Type B pancreatic cell (in vitro differentiated cells): ENCODE data around the gene GNAL. TPM values are rescaled to one million over a fixed set of nuclear protein-coding genes. Genes with fewer than 3 reads are reported as not detected.

Source experiments
- DNase-seq: peaks from one replicate; pipeline ENCODE4 v3.0.0; 2021; ENCODE audit warnings: mixed read lengths; ENCODE audit not compliant: unreplicated experiment; ENCODE audit errors: extremely low spot score
- H3K27ac Mint-ChIP-seq: 2 replicates; pipeline ENCODE4 v1.8.0; 2021; ENCODE audit warnings: mild to moderate bottlenecking, mixed read lengths
- H3K27me3 Mint-ChIP-seq: 2 replicates; pipeline ENCODE4 v1.8.0; 2021; ENCODE audit warnings: mixed read lengths
- H3K36me3 Mint-ChIP-seq: 2 replicates; pipeline ENCODE4 v1.8.0; 2021; ENCODE audit warnings: mixed read lengths
- H3K4me1 Mint-ChIP-seq: one replicate; pipeline ENCODE4 v1.8.0; 2021; ENCODE audit warnings: mixed read lengths; ENCODE audit not compliant: unreplicated experiment
- H3K4me3 Mint-ChIP-seq: 2 replicates; pipeline ENCODE4 v1.8.0; 2021; ENCODE audit warnings: mild to moderate bottlenecking, mixed read lengths
- H3K9me3 Mint-ChIP-seq: 2 replicates; pipeline ENCODE4 v1.8.0; 2021; ENCODE audit warnings: mixed read lengths
- total RNA-seq: library from RNA; stranded (reverse); gene quantifications from 2 replicates; pipeline ENCODE4 v1.2.1, GENCODE V29; 2021; ENCODE audit warnings: low replicate concordance
- TF ChIP-seq, protein P1 (sequence below): fragments of 200-600 bp; sonication (generic); conservative IDR thresholded peaks from 2 replicates; pipeline ENCODE4 v1.5.0; 2021; ENCODE audit warnings: antibody characterized with exemption, mild to moderate bottlenecking

GNAL gene
- total RNA-seq, 1 donor from 2014 or later = 12.9 TPM

DNA sequence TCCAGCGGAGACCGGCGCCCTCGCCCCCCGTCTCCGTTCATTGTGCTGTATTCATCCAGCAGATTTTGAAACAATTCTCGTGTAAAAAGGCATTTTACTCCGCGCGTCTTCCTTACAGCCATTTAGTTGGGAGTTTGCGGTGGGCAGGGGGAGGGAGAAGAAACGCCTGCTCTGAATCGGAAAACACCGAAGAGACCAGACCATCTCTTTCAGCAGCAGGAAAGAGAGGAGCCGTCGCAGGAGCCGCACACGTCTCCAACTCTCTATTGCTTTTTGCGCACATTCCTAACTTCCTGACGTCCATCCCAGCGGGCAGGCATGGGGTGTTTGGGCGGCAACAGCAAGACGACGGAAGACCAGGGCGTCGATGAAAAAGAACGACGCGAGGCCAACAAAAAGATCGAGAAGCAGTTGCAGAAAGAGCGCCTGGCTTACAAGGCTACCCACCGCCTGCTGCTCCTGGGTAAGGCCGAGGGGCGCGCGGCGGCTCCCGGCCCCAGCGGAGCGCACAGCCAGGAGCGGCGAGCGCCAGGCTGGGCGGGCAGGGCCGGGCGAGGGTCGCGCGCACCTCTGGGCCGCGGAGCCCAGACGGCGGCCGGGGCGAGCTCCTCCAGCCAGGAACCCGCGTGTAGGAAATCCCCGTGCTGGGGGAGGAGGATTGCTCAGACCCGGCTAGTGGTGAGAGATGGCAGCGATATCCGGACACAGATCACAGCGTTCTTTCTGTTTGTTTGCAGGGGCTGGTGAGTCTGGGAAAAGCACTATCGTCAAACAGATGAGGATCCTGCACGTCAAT lies 63.2 kb downstream of the GNAL start:
- Mint-ChIP-seq H3K9me3 (no peaks in the 10 kb centered on the region), H3K4me3 (peak overlapping the region; percentile 87), H3K4me1 (peaks cover 5% of the 10 kb centered on the region), H3K36me3 (no peaks in the 10 kb centered on the region), H3K27ac (no peak overlapping the region), H3K27me3 (peaks cover 48% of the 10 kb centered on the region)
- TF ChIP-seq, protein P1, sequence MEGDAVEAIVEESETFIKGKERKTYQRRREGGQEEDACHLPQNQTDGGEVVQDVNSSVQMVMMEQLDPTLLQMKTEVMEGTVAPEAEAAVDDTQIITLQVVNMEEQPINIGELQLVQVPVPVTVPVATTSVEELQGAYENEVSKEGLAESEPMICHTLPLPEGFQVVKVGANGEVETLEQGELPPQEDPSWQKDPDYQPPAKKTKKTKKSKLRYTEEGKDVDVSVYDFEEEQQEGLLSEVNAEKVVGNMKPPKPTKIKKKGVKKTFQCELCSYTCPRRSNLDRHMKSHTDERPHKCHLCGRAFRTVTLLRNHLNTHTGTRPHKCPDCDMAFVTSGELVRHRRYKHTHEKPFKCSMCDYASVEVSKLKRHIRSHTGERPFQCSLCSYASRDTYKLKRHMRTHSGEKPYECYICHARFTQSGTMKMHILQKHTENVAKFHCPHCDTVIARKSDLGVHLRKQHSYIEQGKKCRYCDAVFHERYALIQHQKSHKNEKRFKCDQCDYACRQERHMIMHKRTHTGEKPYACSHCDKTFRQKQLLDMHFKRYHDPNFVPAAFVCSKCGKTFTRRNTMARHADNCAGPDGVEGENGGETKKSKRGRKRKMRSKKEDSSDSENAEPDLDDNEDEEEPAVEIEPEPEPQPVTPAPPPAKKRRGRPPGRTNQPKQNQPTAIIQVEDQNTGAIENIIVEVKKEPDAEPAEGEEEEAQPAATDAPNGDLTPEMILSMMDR = peak; percentile 39
- DNase-seq = no peak

DNA sequence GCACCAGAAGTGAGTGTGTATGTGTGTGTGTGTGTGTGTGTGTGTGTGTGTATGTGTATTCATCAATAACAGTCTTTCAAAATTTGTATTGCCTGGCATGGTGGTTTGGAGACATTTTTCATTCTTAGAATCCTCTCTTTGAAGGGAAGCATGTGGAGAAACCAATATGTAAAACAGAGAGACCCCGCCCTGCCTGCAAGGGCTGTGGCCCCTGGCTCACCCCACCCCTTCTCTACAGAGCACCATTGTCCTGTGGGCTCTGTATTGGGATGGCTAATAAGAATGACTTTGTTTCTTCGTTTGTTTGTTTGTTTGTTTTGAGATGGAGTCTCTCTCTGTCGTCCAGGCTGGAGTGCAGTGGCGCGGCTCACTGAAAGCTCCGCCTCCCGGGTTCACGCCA lies 65.9 kb downstream of the GNAL start:
- no peak for DNase-seq
- Mint-ChIP-seq H3K27me3 (peaks cover 39% of the 10 kb centered on the region), H3K27ac (no peak overlapping the region), H3K9me3 (no peaks in the 10 kb centered on the region), H3K36me3 (no peaks in the 10 kb centered on the region), H3K4me1 (peaks cover 5% of the 10 kb centered on the region), H3K4me3 (no peak overlapping the region)
- TF ChIP-seq, protein P1 = no peak

DNA sequence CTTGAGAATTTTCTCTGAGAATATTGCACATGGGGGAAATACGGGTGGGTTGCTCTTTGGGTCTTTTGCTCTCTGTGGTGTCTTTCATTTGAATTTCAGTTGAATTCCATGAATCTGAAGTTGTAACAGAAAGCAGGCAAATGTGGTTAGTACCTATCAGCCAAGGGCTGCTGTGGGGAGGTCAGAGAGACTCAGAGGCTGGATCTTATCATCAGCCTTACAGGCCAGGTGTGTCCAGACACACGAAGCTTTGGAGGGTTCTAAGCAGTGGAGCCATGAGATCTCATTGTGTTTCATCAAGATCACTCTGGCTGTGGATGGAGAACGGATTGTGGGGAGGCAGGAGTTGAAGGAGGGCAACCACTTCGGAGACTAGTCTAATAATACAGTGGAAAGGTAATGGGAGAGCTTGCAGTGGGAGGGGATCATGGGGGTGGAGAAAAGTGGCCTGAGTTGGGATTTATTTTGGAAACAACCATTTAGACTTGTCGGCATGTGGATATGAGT lies 68.1 kb downstream of the GNAL start:
- H3K4me3 Mint-ChIP-seq = no peak overlapping the region
- DNase-seq = no peak
- TF ChIP-seq, protein P1 = no peak
- no peak overlapping the region for H3K27ac Mint-ChIP-seq
- peaks cover 22% of the 10 kb centered on the region for H3K27me3 Mint-ChIP-seq
- H3K9me3 Mint-ChIP-seq = no peaks in the 10 kb centered on the region
- H3K36me3 Mint-ChIP-seq = no peaks in the 10 kb centered on the region
- peaks cover 6% of the 10 kb centered on the region for H3K4me1 Mint-ChIP-seq

DNA sequence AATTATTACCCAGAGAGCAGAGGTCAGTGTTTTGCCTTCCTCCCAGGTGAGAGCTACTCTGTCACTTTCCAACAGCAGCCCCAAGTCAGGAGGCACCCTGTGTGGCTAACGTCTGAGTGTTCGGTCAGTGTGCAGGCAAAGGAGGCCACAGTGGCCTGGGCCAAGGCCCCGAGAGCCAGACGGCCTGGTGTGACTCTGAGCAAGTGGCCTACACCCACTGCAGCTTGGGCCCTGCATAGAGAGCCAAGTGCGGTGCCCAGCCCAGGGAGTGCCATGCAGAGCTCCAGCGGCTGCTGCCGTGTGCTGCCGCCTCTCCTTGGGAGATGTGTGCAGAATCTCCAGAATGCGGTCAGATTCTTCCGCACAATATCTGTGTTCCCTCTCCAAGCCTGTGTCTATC lies 70.4 kb downstream of the GNAL start:
- Mint-ChIP-seq H3K4me1 (peaks cover 4% of the 10 kb centered on the region), H3K27me3 (peaks cover 5% of the 10 kb centered on the region), H3K9me3 (no peaks in the 10 kb centered on the region), H3K36me3 (no peaks in the 10 kb centered on the region), H3K4me3 (no peak overlapping the region), H3K27ac (no peak overlapping the region)
- TF ChIP-seq, protein P1 = no peak
- DNase-seq = no peak

DNA sequence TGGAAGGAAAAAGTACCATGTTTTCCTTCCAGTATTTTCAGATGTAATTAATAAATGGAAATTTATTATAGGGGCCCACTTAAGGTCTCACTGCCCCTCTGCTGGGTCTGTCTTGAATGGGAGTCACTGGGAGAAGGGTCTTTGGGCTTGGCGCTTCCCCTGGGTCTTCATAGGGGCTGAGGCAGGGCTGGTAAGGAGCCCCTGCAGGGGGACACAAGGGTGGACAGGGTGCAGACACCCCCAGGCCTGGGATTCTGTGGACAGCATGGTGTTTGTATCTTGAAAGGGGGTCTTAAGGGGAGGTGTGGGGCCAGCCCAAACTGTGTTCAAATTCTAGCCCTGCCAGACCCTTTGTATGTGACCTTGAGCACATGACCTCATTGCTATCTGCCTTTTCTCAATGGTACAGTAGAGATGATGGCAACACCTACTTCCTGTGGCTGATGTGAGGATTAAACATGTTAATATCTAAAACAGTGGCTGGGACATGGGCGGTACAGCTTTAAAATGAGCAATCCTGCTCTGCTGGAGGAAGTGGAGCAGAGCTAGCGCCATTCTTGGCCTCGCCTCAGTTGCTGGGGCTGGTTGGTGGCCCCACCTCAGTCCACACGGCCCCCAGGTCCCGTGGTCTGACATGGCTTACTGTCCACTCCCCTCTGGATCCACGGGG lies 71.6 kb downstream of the GNAL start:
- TF ChIP-seq, protein P1 = no peak
- H3K36me3 Mint-ChIP-seq = no peaks in the 10 kb centered on the region
- no peak overlapping the region for H3K4me3 Mint-ChIP-seq
- no peak for DNase-seq
- H3K27ac Mint-ChIP-seq = no peak overlapping the region
- no peaks in the 10 kb centered on the region for H3K9me3 Mint-ChIP-seq
- H3K27me3 Mint-ChIP-seq = peaks cover 5% of the 10 kb centered on the region
- peaks cover 7% of the 10 kb centered on the region for H3K4me1 Mint-ChIP-seq
